ENCODE data around the gene MYH11.

- TF ChIP-seq CTCF (IDR thresholded peaks at IDR 0.05) (no peak), POLR2A (IDR thresholded peaks at IDR 0.05) (no peak)
These were observed 48.8 kb downstream of the MYH11 start for GRCh38 chr16:15808071-15808470.

Measured in lower leg skin (tissue), 3 donors.